GM12878 (cell line): ENCODE data around the gene PARN. TPM values are rescaled to one million over a fixed set of nuclear protein-coding genes. Genes with fewer than 3 reads are reported as not detected.

ENCODE experiments used
- ASH2L ChIP-seq: fragments of 300-600, 200-600 bp; sonication (generic); IDR thresholded peaks from 2 replicates; pipeline ENCODE4 v1.6.1; 2017; ENCODE audit warnings: low read depth, mild to moderate bottlenecking, borderline replicate concordance
- CREB1 ChIP-seq: IDR thresholded peaks from 2 replicates; pipeline ENCODE4 v1.6.1; 2012; ENCODE audit warnings: low read depth, mild to moderate bottlenecking, inconsistent platforms
- E2F8 ChIP-seq: fragments of 450-650 bp; IDR thresholded peaks from 2 replicates; pipeline ENCODE4 v1.6.1; 2018; ENCODE audit warnings: mild to moderate bottlenecking, low read depth, moderate library complexity; ENCODE audit not compliant: partially characterized antibody
- EZH2 ChIP-seq: IDR thresholded peaks from 2 replicates; pipeline ENCODE4 v1.6.1; 2012; ENCODE audit warnings: low read depth, mild to moderate bottlenecking, control low read depth, inconsistent platforms, low read length, borderline replicate concordance; ENCODE audit not compliant: control insufficient read depth
- GABPA ChIP-seq: IDR thresholded peaks from 2 replicates; pipeline ENCODE4 v1.6.1; 2014; ENCODE audit warnings: antibody characterized with exemption, low read depth, mild to moderate bottlenecking, inconsistent platforms
- HCFC1 ChIP-seq: fragments of 150-350 bp; IDR thresholded peaks from 2 replicates; pipeline ENCODE4 v1.6.1; 2014; ENCODE audit warnings: low read length
- HSF1 ChIP-seq: fragments of 150-350 bp; IDR thresholded peaks from 2 replicates; pipeline ENCODE4 v1.6.1; 2014; ENCODE audit warnings: mild to moderate bottlenecking, low read depth, low read length
- NR2C2 ChIP-seq: IDR thresholded peaks from 2 replicates; pipeline ENCODE4 v1.6.1; 2011; ENCODE audit warnings: borderline replicate concordance, low read depth; ENCODE audit not compliant: control insufficient read depth, insufficient read length
- RB1 ChIP-seq: fragments of 450-650 bp; formaldehyde crosslinking; IDR thresholded peaks from 2 replicates; pipeline ENCODE4 v1.6.1; 2017; ENCODE audit warnings: mild to moderate bottlenecking, borderline replicate concordance
- RBBP5 ChIP-seq: fragments of 200-600 bp; sonication (generic); conservative IDR thresholded peaks from 2 replicates; pipeline ENCODE4 v1.6.1; 2016
- SIN3A ChIP-seq: IDR thresholded peaks from 2 replicates; pipeline ENCODE4 v1.6.1; 2012; ENCODE audit warnings: low read depth, low read length, improper control_type of control experiment
- SMAD1 ChIP-seq: fragments of 450-650 bp; IDR thresholded peaks from 2 replicates; pipeline ENCODE4 v1.6.1; 2018; ENCODE audit warnings: mild to moderate bottlenecking, low read depth; ENCODE audit not compliant: partially characterized antibody
- SRF ChIP-seq, 2 experiments: IDR thresholded peaks; 2 replicates each; pipeline ENCODE4 v1.6.1; 2011; ENCODE audit warnings: low read depth in 2 of 2, low read length in 2 of 2, mild to moderate bottlenecking in 1 of 2, moderate library complexity in 1 of 2
- ZNF217 ChIP-seq: fragments of 450-650 bp; IDR thresholded peaks from 2 replicates; pipeline ENCODE4 v1.6.1; 2017; ENCODE audit warnings: antibody characterized with exemption, mild to moderate bottlenecking
- ZNF24 ChIP-seq: fragments of 450-650 bp; IDR thresholded peaks from 2 replicates; pipeline ENCODE4 v1.6.1; 2017; ENCODE audit warnings: antibody characterized with exemption, mild to moderate bottlenecking
- polyA plus RNA-seq, 11 experiments: library from polyadenylated mRNA; depleted of rRNA in 4 of 11; unstranded in 6 of 11; stranded (reverse) in 5 of 11; fragments of >200 nt; fragmentation: Nextera tagmentation in 4 of 11; fragmentation: Illumina TruSeq in 1 of 11; extraction: Ambion mirVana in 4 of 11; extraction: Trizol in 1 of 11; gene quantifications; 1 replicate in 1 of 11; 2 replicates in 10 of 11; pipeline versions ENCODE4 v1.2.1 to v1.2.3, GENCODE V29; 2011 to 2016; ENCODE audit warnings: inconsistent platforms in 2 of 11, missing spikeins in 2 of 11, low read depth in 1 of 11
- total RNA-seq, 4 experiments: library from RNA; depleted of rRNA in 3 of 4; stranded (reverse); fragments of >200 nt in 3 of 4; fragmentation: Illumina TruSeq in 1 of 4; extraction: Trizol in 1 of 4; gene quantifications; 2 replicates each; pipeline versions ENCODE4 v1.2.1 to v1.2.3, GENCODE V29; 2013 to 2021
- TF ChIP-seq, protein P1 (sequence below): fragments of 450-650 bp; IDR thresholded peaks from 2 replicates; pipeline ENCODE4 v1.6.1; 2017; ENCODE audit warnings: mild to moderate bottlenecking, moderate library complexity
- TF ChIP-seq, protein P2 (sequence below): IDR thresholded peaks from 2 replicates; pipeline ENCODE4 v1.6.1; 2011; ENCODE audit warnings: borderline replicate concordance, low read depth, mild to moderate bottlenecking, moderate library complexity, mixed read lengths, low read length; ENCODE audit not compliant: insufficient read depth; ENCODE audit errors: extremely low read length
- TF ChIP-seq, protein P3 (sequence below): fragments of 450-650 bp; IDR thresholded peaks from 2 replicates; pipeline ENCODE4 v1.6.1; 2017; ENCODE audit warnings: low read depth, mild to moderate bottlenecking, moderate library complexity

PARN gene
- total and polyA plus RNA-seq, 10 of the 15 experiments (the other 5 are each of a cell fraction or from before 2014, with no cell fraction given) = 15.6 to 77.3 (median 47.7) TPM

DNA sequence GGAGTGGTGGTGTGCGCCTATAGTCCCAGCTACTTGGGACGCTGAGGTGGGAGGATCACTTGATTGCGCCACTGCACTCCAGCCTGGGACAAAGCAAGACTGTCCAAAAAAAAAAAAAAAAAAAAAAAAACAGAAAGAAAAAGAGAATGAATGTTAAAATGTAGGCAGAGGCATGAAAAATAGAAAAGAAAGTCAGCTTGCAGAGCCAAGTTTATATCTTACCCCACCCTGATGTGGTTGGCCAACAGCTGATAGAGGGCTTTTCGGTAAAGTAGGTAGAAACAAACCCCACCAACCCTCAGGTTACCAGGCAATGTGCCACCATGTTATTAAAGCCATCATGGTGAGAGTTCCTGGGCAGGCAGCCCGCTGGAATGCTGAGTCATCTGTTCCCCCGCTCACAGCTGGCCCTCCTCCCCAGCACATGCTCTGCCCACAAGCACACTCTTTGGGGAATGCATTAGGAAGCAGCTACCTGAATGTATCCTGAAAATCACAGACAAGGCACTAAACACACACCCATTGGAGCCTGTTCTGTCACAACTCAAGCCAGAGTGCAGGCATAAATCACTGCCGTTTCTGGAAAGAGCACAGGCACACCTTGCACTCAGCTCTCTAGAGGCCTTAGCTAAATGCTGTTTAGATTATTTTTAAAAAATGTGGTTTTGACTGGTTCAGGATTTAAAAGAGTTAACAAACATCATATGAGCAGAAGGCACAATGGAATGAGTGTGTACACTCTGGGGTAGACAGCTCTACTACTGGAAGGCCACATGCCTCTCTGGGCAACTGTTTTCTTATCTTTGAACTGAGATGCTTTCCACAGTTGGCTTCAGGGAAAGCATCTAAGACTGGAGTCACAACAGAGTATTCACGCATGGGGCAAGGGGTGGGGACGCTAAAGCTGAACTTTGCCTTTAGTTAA lies 128.5 kb downstream of the PARN start (continued):
- TF ChIP-seq, protein P1, sequence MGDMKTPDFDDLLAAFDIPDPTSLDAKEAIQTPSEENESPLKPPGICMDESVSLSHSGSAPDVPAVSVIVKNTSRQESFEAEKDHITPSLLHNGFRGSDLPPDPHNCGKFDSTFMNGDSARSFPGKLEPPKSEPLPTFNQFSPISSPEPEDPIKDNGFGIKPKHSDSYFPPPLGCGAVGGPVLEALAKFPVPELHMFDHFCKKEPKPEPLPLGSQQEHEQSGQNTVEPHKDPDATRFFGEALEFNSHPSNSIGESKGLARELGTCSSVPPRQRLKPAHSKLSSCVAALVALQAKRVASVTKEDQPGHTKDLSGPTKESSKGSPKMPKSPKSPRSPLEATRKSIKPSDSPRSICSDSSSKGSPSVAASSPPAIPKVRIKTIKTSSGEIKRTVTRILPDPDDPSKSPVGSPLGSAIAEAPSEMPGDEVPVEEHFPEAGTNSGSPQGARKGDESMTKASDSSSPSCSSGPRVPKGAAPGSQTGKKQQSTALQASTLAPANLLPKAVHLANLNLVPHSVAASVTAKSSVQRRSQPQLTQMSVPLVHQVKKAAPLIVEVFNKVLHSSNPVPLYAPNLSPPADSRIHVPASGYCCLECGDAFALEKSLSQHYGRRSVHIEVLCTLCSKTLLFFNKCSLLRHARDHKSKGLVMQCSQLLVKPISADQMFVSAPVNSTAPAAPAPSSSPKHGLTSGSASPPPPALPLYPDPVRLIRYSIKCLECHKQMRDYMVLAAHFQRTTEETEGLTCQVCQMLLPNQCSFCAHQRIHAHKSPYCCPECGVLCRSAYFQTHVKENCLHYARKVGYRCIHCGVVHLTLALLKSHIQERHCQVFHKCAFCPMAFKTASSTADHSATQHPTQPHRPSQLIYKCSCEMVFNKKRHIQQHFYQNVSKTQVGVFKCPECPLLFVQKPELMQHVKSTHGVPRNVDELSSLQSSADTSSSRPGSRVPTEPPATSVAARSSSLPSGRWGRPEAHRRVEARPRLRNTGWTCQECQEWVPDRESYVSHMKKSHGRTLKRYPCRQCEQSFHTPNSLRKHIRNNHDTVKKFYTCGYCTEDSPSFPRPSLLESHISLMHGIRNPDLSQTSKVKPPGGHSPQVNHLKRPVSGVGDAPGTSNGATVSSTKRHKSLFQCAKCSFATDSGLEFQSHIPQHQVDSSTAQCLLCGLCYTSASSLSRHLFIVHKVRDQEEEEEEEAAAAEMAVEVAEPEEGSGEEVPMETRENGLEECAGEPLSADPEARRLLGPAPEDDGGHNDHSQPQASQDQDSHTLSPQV = no peak
- no peak for TF ChIP-seq SIN3A
- TF ChIP-seq GABPA = no peak
- no peak for TF ChIP-seq CREB1
- TF ChIP-seq EZH2 = no peak
- TF ChIP-seq RB1 = no peak
- no peak for TF ChIP-seq ASH2L
- TF ChIP-seq, protein P2, sequence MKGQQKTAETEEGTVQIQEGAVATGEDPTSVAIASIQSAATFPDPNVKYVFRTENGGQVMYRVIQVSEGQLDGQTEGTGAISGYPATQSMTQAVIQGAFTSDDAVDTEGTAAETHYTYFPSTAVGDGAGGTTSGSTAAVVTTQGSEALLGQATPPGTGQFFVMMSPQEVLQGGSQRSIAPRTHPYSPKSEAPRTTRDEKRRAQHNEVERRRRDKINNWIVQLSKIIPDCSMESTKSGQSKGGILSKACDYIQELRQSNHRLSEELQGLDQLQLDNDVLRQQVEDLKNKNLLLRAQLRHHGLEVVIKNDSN = no peak
- TF ChIP-seq NR2C2 = no peak
- TF ChIP-seq HSF1 = no peak
- TF ChIP-seq ZNF24 = no peak
- TF ChIP-seq, protein P3, sequence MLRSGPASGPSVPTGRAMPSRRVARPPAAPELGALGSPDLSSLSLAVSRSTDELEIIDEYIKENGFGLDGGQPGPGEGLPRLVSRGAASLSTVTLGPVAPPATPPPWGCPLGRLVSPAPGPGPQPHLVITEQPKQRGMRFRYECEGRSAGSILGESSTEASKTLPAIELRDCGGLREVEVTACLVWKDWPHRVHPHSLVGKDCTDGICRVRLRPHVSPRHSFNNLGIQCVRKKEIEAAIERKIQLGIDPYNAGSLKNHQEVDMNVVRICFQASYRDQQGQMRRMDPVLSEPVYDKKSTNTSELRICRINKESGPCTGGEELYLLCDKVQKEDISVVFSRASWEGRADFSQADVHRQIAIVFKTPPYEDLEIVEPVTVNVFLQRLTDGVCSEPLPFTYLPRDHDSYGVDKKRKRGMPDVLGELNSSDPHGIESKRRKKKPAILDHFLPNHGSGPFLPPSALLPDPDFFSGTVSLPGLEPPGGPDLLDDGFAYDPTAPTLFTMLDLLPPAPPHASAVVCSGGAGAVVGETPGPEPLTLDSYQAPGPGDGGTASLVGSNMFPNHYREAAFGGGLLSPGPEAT = no peak
- no peak for TF ChIP-seq SMAD1
- TF ChIP-seq SRF (IDR thresholded peaks at IDR 0.05; ENCODE audit: low read depth in 2 of 2, low read length in 2 of 2) = no peak
- TF ChIP-seq E2F8 = no peak
- no peak for TF ChIP-seq ZNF217
- no peak for TF ChIP-seq HCFC1
- no peak for TF ChIP-seq RBBP5
